Measurements from ENCODE around the gene CPXM2. TPM values are rescaled to one million over a fixed set of nuclear protein-coding genes. Genes with fewer than 3 reads are reported as not detected.

Gene CPXM2
- total and polyA plus RNA-seq, 2 donors (not counting 1 experiment from before 2014, with no cell fraction given), result 3.1 to 48.1 TPM

DNA sequence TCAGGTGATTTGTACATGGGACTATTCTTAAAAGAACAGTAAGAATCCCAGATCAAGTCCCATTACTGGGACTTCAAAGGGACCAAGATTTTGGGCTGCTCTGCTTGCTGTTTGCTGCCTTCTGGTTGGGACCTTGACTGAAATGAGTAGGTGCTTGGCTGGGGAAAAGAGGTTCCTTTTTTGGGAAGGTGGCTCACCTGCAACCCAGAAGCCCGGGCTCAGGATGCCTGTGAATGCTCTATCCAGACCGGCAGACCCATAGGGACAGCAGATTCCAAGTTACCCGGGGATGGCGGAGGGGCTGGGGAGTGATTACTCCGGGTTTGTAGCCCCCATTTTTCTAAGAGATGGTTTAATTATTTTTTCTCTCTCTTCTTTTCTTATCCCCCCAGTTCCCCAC, 104.0 kb downstream of the CPXM2 start:
- H3K9me3 ChIP-seq (ENCODE audit: control insufficient read depth, insufficient read depth, low read depth, low read length), result no peaks in the 10 kb centered on the region
- H4K20me1 ChIP-seq (ENCODE audit: control insufficient read depth, extremely low read depth, insufficient read depth, low read length), result no peaks in the 10 kb centered on the region
- no peak for TF ChIP-seq CTCF (conservative IDR thresholded peaks at IDR 0.05 in 1 of 2, IDR thresholded peaks at IDR 0.05 in 1 of 2; ENCODE audit: low read depth in 1 of 2, low read length in 2 of 2)
- H3K79me2 ChIP-seq (ENCODE audit: control insufficient read depth, insufficient read depth, low read length), result no peaks in the 10 kb centered on the region
- H3K9ac ChIP-seq (ENCODE audit: insufficient read depth, low read length), result no peak overlapping the region
- no peaks in the 10 kb centered on the region for H3K27me3 ChIP-seq (ENCODE audit: control insufficient read depth, insufficient read depth, low read length)
- H3K27ac ChIP-seq (ENCODE audit: insufficient read depth, low read length), result no peak overlapping the region
- no peak overlapping the region for H3K4me3 ChIP-seq (replicated peaks in 1 of 4; ENCODE audit: control extremely low read depth in 1 of 4, insufficient read depth in 1 of 4, low read depth in 3 of 4, low read length in 4 of 4)
- no peaks in the 10 kb centered on the region for H3K36me3 ChIP-seq (ENCODE audit: control insufficient read depth, insufficient read depth, low read length)
- no peak overlapping the region for H2AFZ ChIP-seq (ENCODE audit: low read length)
- no peaks in the 10 kb centered on the region for H3K4me1 ChIP-seq (ENCODE audit: control insufficient read depth, extremely low read depth, insufficient read depth, low read length)
- DNase-seq (ENCODE audit: low read depth in 2 of 2), result no peak
- no peak overlapping the region for H3K4me2 ChIP-seq (ENCODE audit: extremely low read depth, insufficient read depth, low read length)

DNA sequence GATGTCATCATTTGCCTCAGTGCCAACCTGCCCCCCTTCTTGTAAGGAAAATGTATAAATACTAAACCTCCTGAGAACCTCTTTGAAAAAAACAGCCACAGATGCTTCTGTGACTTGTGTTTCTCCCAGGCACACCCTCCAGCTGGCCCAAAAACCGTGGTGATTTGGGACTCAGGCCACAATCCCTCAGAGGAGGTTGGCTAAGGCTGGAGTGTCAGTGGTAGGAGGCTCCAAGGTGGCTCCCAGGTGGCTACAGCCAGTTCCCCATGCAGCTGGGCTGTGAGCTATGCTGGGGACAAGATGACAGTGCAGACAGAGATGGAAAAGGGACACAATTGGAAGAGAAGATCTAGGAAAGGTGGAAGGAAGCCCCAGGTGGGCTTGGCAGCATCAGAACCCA, 104.7 kb downstream of the CPXM2 start:
- no peaks in the 10 kb centered on the region for H3K27me3 ChIP-seq (ENCODE audit: control insufficient read depth, insufficient read depth, low read length)
- H3K4me3 ChIP-seq (replicated peaks in 1 of 4; ENCODE audit: control extremely low read depth in 1 of 4, insufficient read depth in 1 of 4, low read depth in 3 of 4, low read length in 4 of 4), result no peak overlapping the region
- no peak overlapping the region for H3K27ac ChIP-seq (ENCODE audit: insufficient read depth, low read length)
- H3K4me1 ChIP-seq (ENCODE audit: control insufficient read depth, extremely low read depth, insufficient read depth, low read length), result no peaks in the 10 kb centered on the region
- H3K9ac ChIP-seq (ENCODE audit: insufficient read depth, low read length), result no peak overlapping the region
- no peak for DNase-seq (ENCODE audit: low read depth in 2 of 2)
- H3K79me2 ChIP-seq (ENCODE audit: control insufficient read depth, insufficient read depth, low read length), result no peaks in the 10 kb centered on the region
- H3K4me2 ChIP-seq (ENCODE audit: extremely low read depth, insufficient read depth, low read length), result no peak overlapping the region
- H4K20me1 ChIP-seq (ENCODE audit: control insufficient read depth, extremely low read depth, insufficient read depth, low read length), result no peaks in the 10 kb centered on the region
- H3K9me3 ChIP-seq (ENCODE audit: control insufficient read depth, insufficient read depth, low read depth, low read length), result no peaks in the 10 kb centered on the region
- TF ChIP-seq EZH2 (IDR thresholded peaks at IDR 0.05; ENCODE audit: low read length, missing control alignments) (no peak), CTCF (conservative IDR thresholded peaks at IDR 0.05 in 1 of 2, IDR thresholded peaks at IDR 0.05 in 1 of 2; ENCODE audit: low read depth in 1 of 2, low read length in 2 of 2) (no peak)
- no peaks in the 10 kb centered on the region for H3K36me3 ChIP-seq (ENCODE audit: control insufficient read depth, insufficient read depth, low read length)
- no peak overlapping the region for H2AFZ ChIP-seq (ENCODE audit: low read length)

DNA sequence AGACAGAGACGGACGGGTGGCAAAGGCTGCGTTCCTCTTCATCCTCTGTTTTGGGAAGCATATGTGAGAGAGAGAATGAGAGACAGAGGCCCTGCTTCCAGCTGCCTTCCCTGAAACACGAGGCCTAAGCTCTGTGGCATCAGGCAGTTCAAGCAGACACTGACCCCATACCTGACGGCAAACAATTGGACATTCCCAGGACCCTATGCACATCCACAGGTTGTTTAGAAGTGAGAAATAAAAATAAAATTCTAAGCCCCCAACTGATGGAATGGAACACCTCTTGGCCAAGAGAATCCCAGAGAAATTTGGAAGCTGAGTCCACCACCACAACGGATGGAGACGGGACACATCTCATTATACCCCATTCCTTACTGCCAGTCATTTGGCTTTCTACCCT, 105.3 kb downstream of the CPXM2 start:
- no peaks in the 10 kb centered on the region for H4K20me1 ChIP-seq (ENCODE audit: control insufficient read depth, extremely low read depth, insufficient read depth, low read length)

More for the DNA sequence above, 105.3 kb downstream of the CPXM2 start:
- Histone ChIP-seq H3K4me3 (replicated peaks in 1 of 4; ENCODE audit: control extremely low read depth in 1 of 4, insufficient read depth in 1 of 4, low read depth in 3 of 4, low read length in 4 of 4) (no peak overlapping the region), H3K9me3 (ENCODE audit: control insufficient read depth, insufficient read depth, low read depth, low read length) (no peaks in the 10 kb centered on the region), H2AFZ (ENCODE audit: low read length) (no peak overlapping the region), H3K9ac (ENCODE audit: insufficient read depth, low read length) (no peak overlapping the region), H3K27ac (ENCODE audit: insufficient read depth, low read length) (no peak overlapping the region), H3K27me3 (ENCODE audit: control insufficient read depth, insufficient read depth, low read length) (no peaks in the 10 kb centered on the region), H3K4me1 (ENCODE audit: control insufficient read depth, extremely low read depth, insufficient read depth, low read length) (no peaks in the 10 kb centered on the region), H3K79me2 (ENCODE audit: control insufficient read depth, insufficient read depth, low read length) (no peaks in the 10 kb centered on the region), H3K4me2 (ENCODE audit: extremely low read depth, insufficient read depth, low read length) (no peak overlapping the region), H3K36me3 (ENCODE audit: control insufficient read depth, insufficient read depth, low read length) (no peaks in the 10 kb centered on the region)
- TF ChIP-seq EZH2 (IDR thresholded peaks at IDR 0.05; ENCODE audit: low read length, missing control alignments) (no peak), CTCF (conservative IDR thresholded peaks at IDR 0.05 in 1 of 2, IDR thresholded peaks at IDR 0.05 in 1 of 2; ENCODE audit: low read depth in 1 of 2, low read length in 2 of 2) (no peak)
- DNase-seq (ENCODE audit: low read depth in 2 of 2), result no peak
